Endothelial cell of hepatic sinusoid (primary cell): ENCODE data around the gene SAMD3.
"Not testable (repeated sequence)": the region's sequence is repeated elsewhere in the genome, so short reads cannot be mapped to it uniquely, and the experiment has no call there.

Source experiments
- in situ Hi-C: cut with HindIII; loops from 2 replicates; pipeline ENCODE4 v1.10.0; 2017; ENCODE audit warnings: low sequenced_read_pairs

SAMD3 gene

DNA sequence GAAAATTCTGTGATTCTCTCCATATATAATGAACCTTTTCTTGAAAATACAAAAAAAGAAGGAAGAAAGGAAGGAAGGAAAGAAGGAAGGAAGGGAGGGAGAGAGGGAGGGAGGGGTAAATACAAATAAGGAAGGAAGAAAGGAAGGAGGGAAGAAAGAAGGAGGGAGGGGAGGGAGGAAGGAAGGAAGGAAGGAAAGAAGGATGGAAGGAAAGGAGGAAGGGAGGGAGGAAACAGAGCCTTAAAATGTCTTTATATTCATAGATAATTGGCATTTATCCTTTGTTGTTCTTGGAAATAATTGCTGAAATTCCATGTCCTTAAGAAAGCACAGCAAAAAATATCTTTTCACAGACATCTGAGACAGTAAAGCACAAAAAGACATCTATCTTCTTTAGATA is 40.3 kb downstream of the SAMD3 start:
- in situ Hi-C loops = no loop called here

DNA sequence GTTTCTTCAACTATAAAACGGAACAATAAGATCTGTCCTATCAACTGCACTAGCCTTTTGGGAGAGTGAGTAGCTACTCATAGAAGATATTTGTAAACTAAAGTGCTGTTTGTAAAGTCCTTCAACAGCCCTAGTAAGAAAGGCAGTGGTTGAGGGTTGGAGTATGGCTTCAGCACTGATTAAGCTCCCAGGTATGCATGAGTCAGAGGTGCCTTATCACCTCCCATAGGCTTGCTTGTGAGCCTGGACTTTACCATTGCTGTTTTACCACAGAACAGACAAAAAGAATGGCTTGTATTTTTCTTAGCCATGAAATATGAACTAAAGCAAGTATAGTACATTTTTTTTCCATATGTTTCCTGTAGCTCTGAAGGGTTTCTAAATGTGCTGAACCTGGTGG is 44.1 kb downstream of the SAMD3 start:
- in situ Hi-C loops = no loop called here

DNA sequence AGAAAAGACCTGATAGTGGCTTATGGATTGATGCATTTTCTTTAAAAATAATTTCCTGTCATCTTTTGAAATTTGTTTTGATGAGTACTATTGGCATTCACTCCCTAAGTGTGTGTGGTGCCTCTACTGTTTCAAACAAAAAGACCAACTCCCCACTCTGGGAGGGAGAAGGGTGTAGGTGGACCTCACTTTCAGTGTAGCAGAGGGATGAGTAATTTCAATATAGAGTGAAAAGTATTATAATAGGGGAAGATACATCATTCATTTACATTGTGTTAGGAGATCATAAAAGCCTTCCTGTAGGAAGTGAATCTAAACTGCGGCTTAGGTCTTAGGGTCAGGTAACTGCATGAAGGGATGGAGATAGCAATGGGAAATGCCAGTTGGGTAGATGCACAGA is 46.4 kb downstream of the SAMD3 start:
- in situ Hi-C loops = no loop called here

DNA sequence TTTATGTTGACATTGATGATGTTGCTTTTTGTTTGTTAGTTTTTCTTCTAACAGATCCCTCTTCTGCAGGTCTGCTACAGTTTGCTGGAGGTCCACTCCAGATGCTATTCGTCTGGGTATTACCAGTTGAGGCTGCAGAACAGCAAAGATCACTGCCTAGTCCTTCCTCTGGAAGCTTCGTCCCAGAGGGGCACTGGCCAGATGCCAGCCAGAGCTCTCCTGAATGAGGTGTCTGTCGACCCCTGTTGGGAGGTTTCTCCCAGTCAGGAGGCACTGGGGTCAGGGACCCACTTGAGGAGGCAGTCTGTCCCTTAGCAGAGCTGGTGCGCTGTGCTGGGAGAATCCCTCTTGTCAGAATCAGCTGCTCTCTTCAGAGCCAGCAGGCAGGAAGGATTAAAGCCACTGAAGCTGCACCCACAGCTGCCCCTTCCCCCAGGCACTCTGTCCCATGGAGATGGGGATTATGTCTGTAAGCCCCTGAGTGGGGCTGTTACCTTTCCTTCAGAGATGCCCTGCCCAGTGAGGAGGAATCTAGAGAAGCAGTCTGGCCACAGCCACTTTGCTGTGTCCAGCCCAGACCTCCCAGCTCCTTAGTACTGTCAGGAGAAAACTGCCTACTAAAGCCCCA is 49.3 kb downstream of the SAMD3 start:
- in situ Hi-C loops = not testable (repeated sequence)

DNA sequence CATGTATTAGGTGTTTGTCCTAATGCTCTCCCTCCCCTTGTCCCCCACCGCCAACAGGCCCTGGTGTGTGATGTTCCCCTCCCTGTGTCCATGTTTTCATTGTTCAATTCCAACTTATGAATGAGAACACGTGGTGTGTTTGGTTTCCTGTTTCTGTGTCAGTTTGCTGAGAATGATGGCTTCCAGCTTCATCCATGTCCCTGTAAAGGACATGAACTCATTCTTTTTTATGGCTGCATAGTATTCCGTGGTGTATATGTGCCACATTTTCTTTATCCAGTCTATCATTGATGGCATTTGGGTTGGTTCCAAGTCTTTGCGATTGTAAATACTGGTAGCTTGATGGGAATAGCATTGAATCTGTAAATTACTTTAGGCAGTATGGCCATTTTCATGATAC is 52.6 kb downstream of the SAMD3 start:
- in situ Hi-C loops = not testable (repeated sequence)

DNA sequence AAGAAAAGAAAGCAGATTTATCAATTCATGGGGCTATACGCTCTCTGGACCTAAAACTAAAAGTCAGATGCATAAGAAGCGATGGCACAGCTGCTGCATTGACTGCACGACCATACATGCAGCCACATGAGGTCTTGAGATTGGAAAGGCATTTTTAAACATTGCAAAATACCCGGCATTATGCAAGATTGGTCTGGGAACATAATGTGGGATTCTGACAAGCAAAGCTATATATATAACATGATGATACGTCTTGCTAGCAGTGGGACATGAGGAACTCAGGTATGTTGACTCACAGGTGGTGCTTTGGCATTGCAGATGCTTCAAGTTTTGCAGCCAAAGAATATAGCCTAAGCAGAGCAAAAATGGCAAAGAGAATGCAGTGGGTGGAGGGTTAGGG is 55.1 kb downstream of the SAMD3 start:
- in situ Hi-C loops = no loop called here

DNA sequence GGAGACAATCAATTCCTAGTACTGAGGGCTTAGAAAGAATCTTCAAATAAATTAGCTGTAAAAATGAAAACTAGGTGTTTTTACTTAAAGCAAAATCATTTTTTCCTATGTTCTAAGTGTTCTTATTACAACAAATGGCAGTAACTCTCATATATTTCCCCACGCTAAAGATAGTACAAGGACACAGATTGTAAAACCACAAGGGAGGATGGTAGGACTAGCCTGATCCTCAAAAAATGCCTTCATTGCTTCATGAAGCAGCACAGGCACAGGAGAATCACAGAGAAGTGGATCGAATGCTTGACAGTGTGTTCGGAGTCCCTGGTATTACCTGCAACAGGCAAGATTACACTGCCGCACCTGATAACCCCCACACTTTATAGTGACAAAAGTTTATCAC is 58.5 kb downstream of the SAMD3 start:
- in situ Hi-C loops = loop anchor here (5.0 kb wide), 1 partner anchor 58 kb away; the partner anchor contains the start of gene SAMD3

DNA sequence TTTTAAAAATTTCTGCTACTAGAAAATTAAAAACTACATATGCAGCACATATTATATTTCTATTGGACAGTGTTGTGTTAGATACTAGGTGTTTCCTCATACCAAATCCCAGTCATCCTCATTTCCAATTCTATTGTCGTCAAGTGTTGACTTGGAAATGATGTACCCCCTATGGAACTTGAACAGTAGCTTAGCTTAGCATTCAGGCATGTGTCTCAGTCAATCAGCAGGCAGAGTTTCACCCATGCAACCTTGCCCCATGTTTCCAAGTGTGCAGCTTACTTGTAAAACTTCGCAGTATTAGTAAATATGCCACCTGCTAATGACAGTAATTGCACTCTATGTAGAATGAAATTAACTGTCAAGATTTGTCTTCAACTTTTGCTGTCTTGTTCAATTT is 59.5 kb downstream of the SAMD3 start:
- in situ Hi-C loops = loop anchor here (5.0 kb wide), 1 partner anchor 59 kb away; the partner anchor contains the start of gene SAMD3

DNA sequence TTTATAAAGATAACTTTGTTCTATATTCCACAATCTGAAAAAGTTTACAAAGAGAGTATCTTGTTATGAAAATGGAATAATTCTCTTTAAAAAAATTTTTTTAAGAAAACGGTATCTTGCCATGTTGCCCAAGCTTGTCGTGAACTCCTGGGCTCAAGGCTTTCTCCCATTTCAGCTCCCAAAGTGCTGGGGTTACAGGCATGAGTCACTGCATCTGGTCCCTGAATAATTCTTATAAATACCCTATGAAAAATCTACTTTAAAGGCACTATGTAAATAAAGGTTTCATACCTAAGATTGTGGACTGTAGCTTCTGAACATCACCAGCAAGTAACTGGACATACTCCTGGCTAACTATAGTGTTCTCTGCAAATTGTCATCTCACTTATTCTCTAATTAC is 60.3 kb downstream of the SAMD3 start:
- in situ Hi-C loops = loop anchor here (5.0 kb wide), 1 partner anchor 60 kb away; the partner anchor contains the start of gene SAMD3

DNA sequence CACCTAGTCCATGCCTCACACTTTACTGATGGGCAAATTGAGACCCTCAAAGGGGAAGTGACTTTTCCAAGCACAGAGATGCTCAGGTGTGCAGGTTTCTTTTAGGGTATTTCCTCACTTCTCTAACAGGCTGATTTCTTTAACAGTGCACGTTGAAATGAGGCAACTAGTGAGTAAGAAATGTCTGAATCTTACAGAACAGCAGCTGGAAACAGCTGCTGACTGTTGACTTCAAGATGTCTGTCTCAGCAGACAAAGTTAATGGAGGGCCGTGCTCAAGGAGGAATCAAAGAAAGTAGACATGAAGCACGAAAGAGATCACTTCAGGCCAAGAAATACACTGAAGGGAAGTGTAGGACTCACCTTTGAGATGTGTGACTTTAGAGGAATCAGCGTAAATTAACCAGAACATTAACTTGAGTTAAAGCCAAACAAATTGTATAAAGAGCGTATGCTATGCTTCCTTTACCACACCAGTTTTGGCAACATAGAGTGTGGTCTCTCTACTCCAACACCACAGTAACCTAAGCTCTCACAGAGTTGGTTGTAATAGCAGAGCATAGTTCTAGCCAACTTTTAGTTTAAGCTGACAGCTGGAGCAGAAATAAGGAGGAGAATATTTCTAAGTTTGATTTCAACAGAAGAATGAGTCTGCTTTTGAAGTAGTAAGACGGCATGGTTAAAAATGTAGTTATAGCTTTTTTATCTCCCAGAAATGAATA is 60.9 kb downstream of the SAMD3 start:
- in situ Hi-C loops = loop anchor here (5.0 kb wide), 1 partner anchor 60 kb away; the partner anchor contains the start of gene SAMD3

DNA sequence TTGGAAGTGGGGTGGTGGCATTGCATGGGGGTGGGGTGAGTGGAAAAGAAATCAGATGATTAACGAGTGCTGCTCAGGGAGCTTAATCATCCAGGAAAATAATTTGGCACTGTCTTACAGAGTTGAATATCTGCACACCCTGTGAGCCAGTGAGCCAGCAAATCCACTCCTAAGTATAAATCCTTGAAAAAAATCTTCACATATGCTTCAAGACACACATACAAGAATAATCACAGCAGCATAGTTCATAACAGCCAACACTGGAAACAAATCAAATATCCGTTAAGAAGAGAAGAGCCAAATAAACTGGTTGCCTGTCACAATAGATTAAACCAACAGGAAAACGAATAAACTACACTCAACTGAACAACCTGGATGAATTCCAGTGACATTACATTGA is 62.8 kb downstream of the SAMD3 start:
- in situ Hi-C loops = loop anchor here (5.0 kb wide), 1 partner anchor 62 kb away; the partner anchor contains the start of gene SAMD3

DNA sequence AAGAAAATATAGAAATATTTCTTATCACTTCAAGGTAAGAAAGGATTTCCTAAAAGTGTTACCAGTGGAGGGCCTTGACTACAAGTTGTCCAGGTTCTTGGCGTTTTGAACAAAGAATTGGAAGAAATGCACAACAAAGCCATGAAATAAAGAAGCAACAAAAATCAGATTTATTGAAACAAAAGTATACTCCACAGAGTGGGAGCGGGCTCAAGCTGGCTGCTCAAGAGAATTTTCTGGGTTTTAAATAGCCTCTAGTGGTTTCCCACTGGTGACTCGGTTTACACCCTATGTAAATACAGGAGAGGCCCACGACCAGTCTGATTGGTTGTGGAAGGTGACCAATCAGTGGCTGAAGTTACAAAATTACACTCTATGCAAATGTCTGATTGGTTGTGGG is 64.2 kb downstream of the SAMD3 start:
- in situ Hi-C loops = no loop called here

DNA sequence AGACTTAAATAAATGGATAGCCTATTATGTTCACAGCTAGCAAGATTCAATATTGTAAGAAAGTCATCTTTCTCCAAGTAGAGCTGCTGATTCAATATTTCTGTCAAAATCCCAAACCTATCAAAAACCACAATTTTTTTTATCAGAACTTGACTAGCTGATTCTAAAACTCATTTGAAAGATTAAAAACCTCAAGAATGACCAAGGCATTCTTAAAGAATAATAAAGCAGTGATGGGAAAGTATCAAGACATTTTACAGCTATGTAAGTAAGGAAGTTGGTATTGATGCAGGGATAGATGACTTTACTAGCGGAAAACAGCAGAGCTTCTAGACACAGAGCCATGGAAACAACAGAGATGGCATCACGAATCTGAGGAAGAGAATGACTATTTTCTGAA is 64.7 kb downstream of the SAMD3 start:
- in situ Hi-C loops = no loop called here

DNA sequence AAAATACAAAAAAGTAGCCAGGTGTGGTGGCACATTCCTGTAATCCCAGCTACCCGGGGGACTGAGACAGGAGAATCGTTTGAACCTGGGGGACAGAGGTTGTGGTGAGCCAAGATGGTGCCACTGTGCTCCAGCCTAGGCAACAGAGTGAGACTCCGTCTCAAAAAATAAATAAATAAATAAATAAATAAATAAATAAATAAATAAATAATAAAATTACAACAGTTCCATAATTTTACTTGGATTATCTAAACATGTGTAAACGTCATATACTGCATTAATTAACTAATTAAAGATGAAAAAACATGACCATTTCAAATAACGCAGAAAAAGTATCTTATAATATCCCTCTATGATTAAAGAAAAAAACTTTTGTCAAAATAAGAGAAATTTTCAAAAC is 65.8 kb downstream of the SAMD3 start:
- in situ Hi-C loops = no loop called here

DNA sequence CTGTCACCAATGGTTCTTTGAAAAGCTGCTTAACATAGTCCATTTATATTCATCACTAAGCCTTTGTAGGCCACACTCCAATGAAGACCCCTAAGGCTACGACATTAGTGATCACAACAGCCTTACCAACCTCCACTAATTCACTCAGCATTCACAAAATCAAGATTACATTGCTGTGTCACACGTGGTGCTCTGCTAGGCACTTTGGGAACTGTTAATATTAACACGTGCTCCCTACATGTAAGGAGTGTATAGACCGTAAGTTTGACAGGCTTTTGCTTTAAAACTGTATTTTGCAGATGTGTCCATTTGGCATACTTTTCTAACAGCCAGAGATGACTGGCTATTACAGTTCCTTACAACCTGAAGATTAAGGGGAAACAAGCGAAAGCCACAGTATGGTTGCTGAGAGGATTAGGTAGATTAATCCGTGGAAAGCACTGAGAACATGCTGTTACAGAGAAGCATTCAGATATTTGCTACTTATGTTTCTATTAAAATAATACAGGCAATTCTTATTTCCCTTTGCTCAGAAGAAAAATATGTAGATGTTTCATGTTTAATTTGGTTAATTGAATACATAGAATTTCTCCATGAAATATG is 69.7 kb downstream of the SAMD3 start:
- in situ Hi-C loops = no loop called here

DNA sequence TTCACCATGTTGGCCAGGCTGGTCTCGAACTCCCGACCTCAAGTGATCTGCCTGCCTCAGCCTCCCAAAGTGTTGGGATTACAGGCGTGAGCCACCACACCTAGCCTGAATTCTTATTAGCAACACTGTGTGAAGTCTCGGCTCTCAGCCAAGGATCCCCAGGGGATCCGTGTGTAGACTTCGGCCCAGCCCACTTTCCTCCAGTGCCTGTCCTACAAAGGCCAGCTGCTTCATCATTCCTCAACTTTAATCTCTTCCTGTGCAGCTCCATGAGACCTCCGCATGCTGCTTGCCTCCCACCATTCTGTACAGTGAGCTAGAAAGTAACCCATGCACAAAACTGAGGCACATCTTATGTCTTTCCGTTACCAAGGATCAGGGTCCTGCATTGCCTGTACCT is 71.8 kb downstream of the SAMD3 start:
- in situ Hi-C loops = no loop called here

DNA sequence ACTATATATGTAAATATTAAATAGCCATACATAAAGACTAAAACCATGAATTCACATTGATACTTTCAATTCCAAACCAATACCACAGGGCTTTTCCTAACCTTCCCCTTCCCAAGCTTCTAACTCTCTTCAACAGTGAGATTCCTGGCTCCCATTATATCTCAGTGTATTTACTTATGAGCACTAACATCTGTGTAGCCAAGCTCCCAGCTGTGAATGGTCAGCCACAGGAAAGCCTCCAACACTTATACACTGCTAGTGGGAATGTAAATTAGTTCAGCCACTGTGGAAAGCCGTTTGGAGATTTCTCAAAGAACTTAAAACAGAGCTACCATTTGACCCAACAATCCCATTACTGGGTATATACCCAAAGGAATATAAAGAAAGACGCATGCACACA is 73.7 kb downstream of the SAMD3 start:
- in situ Hi-C loops = not testable (repeated sequence)

DNA sequence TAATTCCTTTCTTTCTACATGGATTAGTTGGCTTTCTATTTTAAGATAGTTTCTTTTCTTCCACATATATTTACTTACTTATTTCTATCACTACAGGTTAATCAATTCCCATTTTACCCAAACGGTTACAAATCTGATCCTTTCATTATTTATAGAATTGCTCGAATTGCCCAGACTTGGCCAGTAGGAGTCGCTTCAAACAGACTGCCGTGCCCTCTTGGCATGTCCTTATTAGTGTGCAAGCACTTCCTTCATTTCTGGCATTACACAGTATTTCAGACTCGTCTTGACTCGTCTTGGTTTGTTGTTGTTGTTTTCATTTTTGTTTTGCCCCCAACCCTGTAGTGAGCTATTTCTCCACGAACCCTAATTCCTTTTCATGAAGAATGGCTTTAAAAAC is 74.6 kb downstream of the SAMD3 start:
- in situ Hi-C loops = no loop called here

DNA sequence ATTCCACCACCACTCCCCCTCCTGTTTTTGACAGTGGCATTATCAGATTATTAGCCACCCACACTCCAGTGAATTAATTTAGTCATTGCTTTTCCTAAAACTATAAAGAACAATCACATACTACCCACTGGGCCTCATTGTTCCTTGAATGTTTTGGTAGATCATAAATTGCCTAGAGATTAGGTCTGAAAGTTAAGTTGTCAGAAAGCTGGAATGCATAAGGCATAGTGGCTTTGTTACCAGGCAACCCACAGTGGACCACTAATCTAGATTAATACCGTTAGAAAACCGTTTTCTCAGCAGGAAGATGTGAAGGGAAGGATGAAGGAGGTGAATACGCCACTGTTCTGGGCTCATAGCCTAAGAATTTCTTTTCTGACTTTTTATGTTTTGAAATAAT is 75.6 kb downstream of the SAMD3 start:
- in situ Hi-C loops = no loop called here

DNA sequence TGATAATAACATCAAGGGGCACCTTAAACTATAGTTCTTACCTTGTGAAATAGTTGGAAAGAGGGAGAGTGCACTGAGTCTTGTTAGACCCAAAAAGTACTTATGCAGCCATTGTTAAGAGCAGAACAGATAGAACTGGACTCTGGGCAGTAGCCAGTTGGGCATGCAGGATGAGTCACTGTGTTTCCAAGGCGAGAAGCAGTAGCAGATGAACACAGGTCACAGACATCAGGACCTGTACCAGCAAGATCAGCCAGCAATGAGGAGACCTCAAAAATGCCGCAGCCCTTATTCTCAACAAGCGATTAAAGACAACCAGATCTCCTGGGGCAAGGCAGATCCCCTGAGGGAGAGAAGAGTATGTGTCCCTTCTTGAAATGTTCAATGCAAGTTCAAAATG is 79.0 kb downstream of the SAMD3 start:
- in situ Hi-C loops = no loop called here

DNA sequence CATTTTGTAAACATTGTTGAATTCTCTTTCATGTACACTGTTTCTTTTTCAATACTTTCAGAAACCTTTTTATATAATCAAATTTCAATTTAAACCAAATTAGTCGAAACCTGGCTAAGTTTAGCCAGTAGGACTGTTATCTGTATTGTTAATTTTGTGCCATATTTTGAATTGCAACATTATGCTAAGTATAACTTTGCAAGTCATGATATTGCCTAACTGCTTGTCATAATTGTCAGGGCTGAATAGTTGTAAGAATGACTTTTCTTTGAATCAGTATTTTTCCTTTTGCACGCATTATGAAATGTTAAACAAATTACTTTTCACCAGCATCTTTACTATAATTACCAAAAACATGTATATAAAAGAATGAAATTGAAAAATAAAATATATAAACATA is 82.7 kb downstream of the SAMD3 start:
- in situ Hi-C loops = no loop called here

DNA sequence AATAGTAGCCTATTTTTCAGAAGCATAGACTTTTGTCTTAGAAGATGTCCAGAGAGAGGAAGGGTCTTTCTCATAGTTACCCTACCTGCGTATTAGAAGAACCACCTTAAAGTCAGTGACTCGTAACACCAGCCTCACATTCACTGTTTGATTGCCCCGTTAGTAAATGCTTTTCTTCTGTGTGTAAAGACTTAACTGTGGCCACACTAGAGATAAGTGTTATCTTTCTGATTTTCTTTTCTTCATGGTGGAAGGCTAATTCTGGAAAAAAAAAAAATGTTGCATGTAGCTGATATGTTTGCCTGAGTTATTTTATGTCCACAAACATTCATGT is 83.9 kb downstream of the SAMD3 start:
- in situ Hi-C loops = no loop called here
